Osteocyte (in vitro differentiated cells): ENCODE results near the gene CUTA. TPM values are rescaled to one million over a fixed set of nuclear protein-coding genes. Genes with fewer than 3 reads are reported as not detected.

Source experiments
- DNase-seq: peaks from one replicate; pipeline ENCODE4 v3.0.0; 2021; ENCODE audit warnings: mixed read lengths; ENCODE audit not compliant: unreplicated experiment; ENCODE audit errors: extremely low spot score
- H3K27ac Mint-ChIP-seq: one replicate; pipeline ENCODE4 v1.8.0; 2021; ENCODE audit warnings: mild to moderate bottlenecking, mixed read lengths; ENCODE audit not compliant: unreplicated experiment
- H3K27me3 Mint-ChIP-seq: one replicate; pipeline ENCODE4 v1.8.0; 2021; ENCODE audit warnings: mixed read lengths; ENCODE audit not compliant: unreplicated experiment
- H3K36me3 Mint-ChIP-seq: one replicate; pipeline ENCODE4 v1.8.0; 2021; ENCODE audit warnings: mixed read lengths; ENCODE audit not compliant: unreplicated experiment
- H3K4me1 Mint-ChIP-seq: one replicate; pipeline ENCODE4 v1.8.0; 2021; ENCODE audit warnings: mixed read lengths; ENCODE audit not compliant: unreplicated experiment
- H3K4me3 Mint-ChIP-seq: one replicate; pipeline ENCODE4 v1.8.0; 2021; ENCODE audit warnings: mild to moderate bottlenecking, moderate library complexity, mixed read lengths; ENCODE audit not compliant: unreplicated experiment
- H3K9me3 Mint-ChIP-seq: one replicate; pipeline ENCODE4 v1.8.0; 2021; ENCODE audit warnings: mixed read lengths; ENCODE audit not compliant: unreplicated experiment
- CTCF ChIP-seq: fragments of 200-600 bp; sonication (generic); IDR thresholded peaks from 2 replicates; pipeline ENCODE4 v1.5.0; 2021; ENCODE audit warnings: antibody characterized with exemption, mild to moderate bottlenecking, moderate library complexity
- total RNA-seq: library from RNA; stranded (reverse); gene quantifications from 2 replicates; pipeline ENCODE4 v1.2.1, GENCODE V29; 2021

CUTA gene
- total RNA-seq, 1 donor from 2014 or later: 302 TPM

- Mint-ChIP-seq H3K4me3 (peak overlapping the region; percentile 74), H3K9me3 (no peaks in the 10 kb centered on the region), H3K27me3 (no peaks in the 10 kb centered on the region), H3K4me1 (peaks cover 39% of the 10 kb centered on the region), H3K27ac (peak overlapping the region; percentile 87), H3K36me3 (peaks cover 21% of the 10 kb centered on the region)
- no peak for TF ChIP-seq CTCF
- DNase-seq: no peak
Observed at GRCh38 chr6:33411632-33412005, 6.3 kb downstream of the CUTA start.

- peaks cover 21% of the 10 kb centered on the region for H3K36me3 Mint-ChIP-seq
- H3K27ac Mint-ChIP-seq: peak within 1 kb of the TSS; percentile 96
- H3K27me3 Mint-ChIP-seq: no peaks in the 10 kb centered on the region
- H3K9me3 Mint-ChIP-seq: no peaks in the 10 kb centered on the region
- DNase-seq: peak; percentile 89
- H3K4me3 Mint-ChIP-seq: peak within 1 kb of the TSS; percentile 83
- no peak for TF ChIP-seq CTCF
- peaks cover 33% of the 10 kb centered on the region for H3K4me1 Mint-ChIP-seq
Observed at GRCh38 chr6:33410711-33411631, 6.9 kb downstream of the CUTA start, which contains the start of gene PHF1. PHF1 (plus strand) TSS chr6:33411014; CDS start chr6:33412264, 1,250 bp downstream.

GRCh38 chr6:33410050-33410710 lies 7.7 kb downstream of the CUTA start:
- no peaks in the 10 kb centered on the region for H3K9me3 Mint-ChIP-seq
- H3K4me1 Mint-ChIP-seq: peaks cover 26% of the 10 kb centered on the region
- H3K36me3 Mint-ChIP-seq: peaks cover 18% of the 10 kb centered on the region
- peak overlapping the region; percentile 96 for H3K27ac Mint-ChIP-seq
- peak overlapping the region; percentile 83 for H3K4me3 Mint-ChIP-seq
- no peaks in the 10 kb centered on the region for H3K27me3 Mint-ChIP-seq
- no peak for TF ChIP-seq CTCF
- peak; percentile 100 for DNase-seq

GRCh38 chr6:33407132-33407718 lies 10.7 kb downstream of the CUTA start:
- no peaks in the 10 kb centered on the region for H3K9me3 Mint-ChIP-seq
- peaks cover 14% of the 10 kb centered on the region for H3K4me1 Mint-ChIP-seq
- H3K27ac Mint-ChIP-seq: no peak overlapping the region
- no peak for DNase-seq
- H3K27me3 Mint-ChIP-seq: no peaks in the 10 kb centered on the region
- no peaks in the 10 kb centered on the region for H3K36me3 Mint-ChIP-seq
- TF ChIP-seq CTCF: peak; percentile 52
- no peak overlapping the region for H3K4me3 Mint-ChIP-seq
